PC-9 (cell line): ENCODE data around the gene ITGA8. TPM values are rescaled to one million over a fixed set of nuclear protein-coding genes. Genes with fewer than 3 reads are reported as not detected.

Experiments used
- BruUV-seq: library from RNA; stranded (reverse); fragments of 400-500 nt; replicated peaks from 2 replicates; lab custom pipeline; 2021; lab: Mats Ljungman, UMichigan
- CTCF ChIA-PET: fragments of 300-600 bp; sonication (Branson Sonifier 250); formaldehyde crosslinking; loops from one replicate; lab custom pipeline; 2022; ENCODE audit warnings: antibody characterized with exemption; lab: Charles Lee
- POLR2A ChIA-PET: fragments of 300-600 bp; sonication (Branson Sonifier 250); formaldehyde crosslinking; loops from one replicate; lab custom pipeline; 2022; ENCODE audit warnings: antibody characterized with exemption; ENCODE audit not compliant: unreplicated experiment; lab: Charles Lee
- DNase-seq, 2 experiments: peaks; one replicate each; pipeline versions ENCODE4 v3.0.0 to v3.0.0-alpha.2; 2015 to 2022; ENCODE audit warnings: mixed read lengths in 1 of 2
- H2AFZ ChIP-seq: fragments of 200-600 bp; sonication (generic); 2 replicates; pipeline ENCODE4 v1.8.1; 2017; ENCODE audit warnings: antibody characterized with exemption
- H3F3A ChIP-seq: fragments of 200-600 bp; sonication (generic); 2 replicates; pipeline ENCODE4 v1.8.1; 2017; ENCODE audit warnings: antibody characterized with exemption, mild to moderate bottlenecking, low read depth; ENCODE audit not compliant: insufficient read depth
- H3K27ac ChIP-seq: fragments of 200-600 bp; sonication (generic); 2 replicates; pipeline ENCODE4 v1.6.1; 2016; ENCODE audit warnings: mixed run types
- H3K27me3 ChIP-seq: fragments of 200-600 bp; sonication (generic); 2 replicates; pipeline ENCODE4 v1.6.1; 2016; ENCODE audit warnings: low read depth, mixed run types; ENCODE audit not compliant: insufficient read depth
- H3K36me3 ChIP-seq: fragments of 200-600 bp; sonication (generic); 2 replicates; pipeline ENCODE4 v1.6.1; 2016; ENCODE audit warnings: low read depth, mixed run types
- H3K4me1 ChIP-seq: fragments of 200-600 bp; sonication (generic); replicated peaks from 2 replicates; pipeline ENCODE4 v1.6.1; 2016; ENCODE audit warnings: mixed run types; ENCODE audit not compliant: insufficient read depth
- H3K4me2 ChIP-seq: fragments of 200-600 bp; sonication (generic); 2 replicates; pipeline ENCODE4 v1.6.1; 2017; ENCODE audit warnings: mixed run types
- H3K4me3 ChIP-seq: fragments of 200-600 bp; sonication (generic); 2 replicates; pipeline ENCODE4 v1.6.1; 2016; ENCODE audit warnings: mixed run types
- H3K79me2 ChIP-seq: fragments of 200-600 bp; sonication (generic); 2 replicates; pipeline ENCODE4 v1.6.1; 2017; ENCODE audit warnings: low read depth, mixed run types
- H3K9me2 ChIP-seq: fragments of 200-600 bp; sonication (generic); 2 replicates; pipeline ENCODE4 v1.8.1; 2017; ENCODE audit warnings: mild to moderate bottlenecking; ENCODE audit not compliant: insufficient read depth
- H3K9me3 ChIP-seq: fragments of 200-600 bp; sonication (generic); 2 replicates; pipeline ENCODE4 v1.8.1; 2016; ENCODE audit warnings: low read depth; ENCODE audit not compliant: insufficient read depth
- H4K20me1 ChIP-seq: fragments of 200-600 bp; sonication (generic); 2 replicates; pipeline ENCODE4 v1.8.1; 2017; ENCODE audit not compliant: insufficient read depth
- CTCF ChIP-seq: fragments of 200-600 bp; sonication (generic); conservative IDR thresholded peaks from 2 replicates; pipeline ENCODE4 v1.6.1; 2017; ENCODE audit warnings: mixed run types, antibody characterized with exemption, mild to moderate bottlenecking, moderate library complexity
- EZH2 ChIP-seq: fragments of 200-600 bp; sonication (generic); IDR thresholded peaks from 2 replicates; pipeline ENCODE4 v1.8.0; 2017; ENCODE audit warnings: antibody characterized with exemption, low read depth
- intact Hi-C: fragments of 100-400 bp; cut with micrococcal nuclease; formaldehyde crosslinking; loops from one replicate; pipeline ENCODE4 v1.10.0; 2022; ENCODE audit not compliant: unreplicated experiment
- total RNA-seq: library from RNA; stranded (reverse); gene quantifications from 2 replicates; pipeline ENCODE4 v1.2.3, GENCODE V29; 2021

ITGA8 gene
- total RNA-seq, 1 experiment from 2014 or later: not detected

DNA sequence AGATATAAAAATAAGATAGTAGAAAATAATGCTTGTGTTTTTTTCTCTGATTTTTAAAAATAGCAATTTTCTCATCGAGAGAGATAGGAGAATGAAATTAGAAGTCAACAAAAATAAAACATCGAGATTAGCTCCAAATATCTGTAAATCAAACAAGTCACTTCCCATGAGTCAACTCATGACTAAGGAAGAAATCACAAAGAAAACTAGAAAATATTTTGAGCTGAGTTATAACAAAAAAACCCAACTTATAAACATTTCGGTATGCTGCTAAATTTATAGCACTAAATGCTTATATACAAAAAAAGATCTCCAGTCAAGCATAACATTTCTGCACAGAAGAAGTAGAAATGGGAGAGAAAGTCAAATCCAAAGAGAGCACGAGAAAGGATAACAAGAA, 140.1 kb downstream of the ITGA8 start:
- intact Hi-C loops: no loop called here
- Histone ChIP-seq H3K36me3 (no peaks in the 10 kb centered on the region), H3F3A (no peaks in the 10 kb centered on the region), H3K9me2 (no peaks in the 10 kb centered on the region), H3K79me2 (no peaks in the 10 kb centered on the region), H2AFZ (no peak overlapping the region), H3K27me3 (no peaks in the 10 kb centered on the region), H3K4me1 (no peaks in the 10 kb centered on the region), H4K20me1 (no peaks in the 10 kb centered on the region), H3K9me3 (no peaks in the 10 kb centered on the region), H3K4me3 (no peak overlapping the region), H3K27ac (no peak overlapping the region), H3K4me2 (no peak overlapping the region)
- DNase-seq: no peak
- TF ChIP-seq EZH2: no peak
- no peak for TF ChIP-seq CTCF
- CTCF ChIA-PET: no interaction called here
- POLR2A ChIA-PET: no interaction called here
- BruUV-seq: no TSS peak

- H4K20me1 ChIP-seq: no peaks in the 10 kb centered on the region
- H3K4me1 ChIP-seq: no peaks in the 10 kb centered on the region
- CTCF ChIA-PET: no interaction called here
- TF ChIP-seq CTCF (no peak), EZH2 (no peak)
- DNase-seq: no peak
- H3K4me2 ChIP-seq: no peak overlapping the region
- BruUV-seq: no TSS peak
- no peaks in the 10 kb centered on the region for H3K79me2 ChIP-seq
- no peaks in the 10 kb centered on the region for H3F3A ChIP-seq
- intact Hi-C loops: no loop called here
- H3K9me2 ChIP-seq: no peaks in the 10 kb centered on the region
- POLR2A ChIA-PET: no interaction called here
- H3K9me3 ChIP-seq: no peaks in the 10 kb centered on the region
- H3K27me3 ChIP-seq: peaks cover 3% of the 10 kb centered on the region; the same call in 1 of the 2 replicates
- no peak overlapping the region for H3K27ac ChIP-seq
- H2AFZ ChIP-seq: no peak overlapping the region
- no peaks in the 10 kb centered on the region for H3K36me3 ChIP-seq
- H3K4me3 ChIP-seq: no peak overlapping the region
Observed at GRCh38 chr10:15572531-15573045, 147.1 kb downstream of the ITGA8 start.

DNA sequence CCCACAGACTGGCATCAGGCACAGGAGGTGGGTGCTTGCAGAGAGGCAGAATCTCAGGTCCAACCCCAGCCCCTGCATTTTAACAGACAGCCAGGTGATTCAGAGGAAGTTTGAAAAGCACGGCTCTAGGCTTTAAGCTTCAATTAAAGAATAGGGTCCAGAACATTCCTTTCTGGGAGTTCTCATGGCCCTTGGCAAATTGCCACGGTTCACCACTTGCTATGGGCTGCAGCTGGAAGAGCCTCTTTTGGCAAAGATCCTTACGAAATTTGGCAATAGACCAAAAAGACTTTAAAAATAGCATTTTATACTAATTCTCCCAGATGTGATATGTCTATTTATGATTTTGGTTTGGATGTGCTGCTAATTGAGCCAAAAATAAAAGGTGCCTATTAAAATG, 148.1 kb downstream of the ITGA8 start:
- H4K20me1 ChIP-seq: no peaks in the 10 kb centered on the region
- H3K4me2 ChIP-seq: no peak overlapping the region
- H3K36me3 ChIP-seq: no peaks in the 10 kb centered on the region
- H3K27ac ChIP-seq: no peak overlapping the region
- intact Hi-C loops: no loop called here
- no peaks in the 10 kb centered on the region for H3F3A ChIP-seq
- TF ChIP-seq EZH2 (no peak), CTCF (no peak)
- no peak overlapping the region for H2AFZ ChIP-seq
- H3K79me2 ChIP-seq: no peaks in the 10 kb centered on the region
- H3K27me3 ChIP-seq: peaks cover 3% of the 10 kb centered on the region; the same call in 1 of the 2 replicates
- H3K9me2 ChIP-seq: no peaks in the 10 kb centered on the region
- ChIA-PET CTCF (no interaction called here), POLR2A (no interaction called here)
- H3K4me3 ChIP-seq: no peak overlapping the region
- no TSS peak for BruUV-seq
- no peaks in the 10 kb centered on the region for H3K9me3 ChIP-seq
- no peak for DNase-seq
- no peaks in the 10 kb centered on the region for H3K4me1 ChIP-seq
